Stimulated activated CD4-positive, alpha-beta T cell treated with anti-CD3 and anti-CD28 coated beads, Interleukin-15, amount 100 ng/mL, for 48 hours (primary cell): Measurements from ENCODE around the gene CFAP210.

Experiments used
- DNase-seq, 2 donors: peaks; one replicate each; pipeline ENCODE4 v3.0.0-alpha.2; 2020; ENCODE audit warnings: low read depth in 2 of 2

CFAP210 gene

GRCh38 chr2:169694113-169694893 is at the start of gene CFAP210, which contains the start of gene PHOSPHO2:
Gene CFAP210 (minus strand): TSS chr2:169694405. CDS start chr2:169694327, 78 bp downstream.
Gene PHOSPHO2 (plus strand): TSS chr2:169694469. CDS start chr2:169700972, 6,503 bp downstream.
- peak; percentile 96 to 97 for DNase-seq

GRCh38 chr2:169743549-169743948 is 49.3 kb upstream of the CFAP210 start:
- DNase-seq = no peak

- no peak for DNase-seq
These were observed 45.1 kb upstream of the CFAP210 start for GRCh38 chr2:169739351-169739750.

- no peak for DNase-seq
These were observed 44.5 kb upstream of the CFAP210 start for GRCh38 chr2:169738566-169739229.

- no peak for DNase-seq
These were observed 42.7 kb upstream of the CFAP210 start for GRCh38 chr2:169736902-169737301.

GRCh38 chr2:169735623-169736022 is 41.4 kb upstream of the CFAP210 start:
- DNase-seq = no peak

- peak in 1 of 2 donors; percentile 4 for DNase-seq
These were observed 40.1 kb upstream of the CFAP210 start for GRCh38 chr2:169734169-169734847.

GRCh38 chr2:169732583-169733358 is 38.6 kb upstream of the CFAP210 start:
- DNase-seq = no peak

GRCh38 chr2:169732075-169732474 is 37.9 kb upstream of the CFAP210 start:
- DNase-seq = no peak

GRCh38 chr2:169729274-169729605 is 35.0 kb upstream of the CFAP210 start:
- DNase-seq = no peak

- no peak for DNase-seq
These were observed 32.9 kb upstream of the CFAP210 start for GRCh38 chr2:169727065-169727464.

- DNase-seq = no peak
These were observed 26.8 kb upstream of the CFAP210 start for GRCh38 chr2:169721016-169721415.

GRCh38 chr2:169718930-169719504 is 24.8 kb upstream of the CFAP210 start:
- no peak for DNase-seq

GRCh38 chr2:169717691-169718063 is 23.5 kb upstream of the CFAP210 start:
- no peak for DNase-seq

- DNase-seq = no peak
These were observed 22.9 kb upstream of the CFAP210 start for GRCh38 chr2:169716938-169717690.

- no peak for DNase-seq
These were observed 22.2 kb upstream of the CFAP210 start for GRCh38 chr2:169716238-169716886.

GRCh38 chr2:169715379-169716237 is 21.4 kb upstream of the CFAP210 start:
- no peak for DNase-seq

GRCh38 chr2:169714699-169715098 is 20.5 kb upstream of the CFAP210 start:
- DNase-seq = no peak

GRCh38 chr2:169713331-169713730 is 19.1 kb upstream of the CFAP210 start:
- no peak for DNase-seq
